HG03571 (cell line): ENCODE measurements around the gene GMDS.
A peak's percentile ranks its signal among the peaks of the same experiment; 100 is the strongest.
"Not testable (repeated sequence)": the region's sequence is repeated elsewhere in the genome, so short reads cannot be mapped to it uniquely, and the experiment has no call there.

Source experiments
- ATAC-seq: cut with Tn5 transposase; IDR thresholded peaks from one replicate; pipeline ENCODE4 v1.9.1; 2021; ENCODE audit not compliant: unreplicated experiment

GMDS gene

GRCh38 chr6:1870251-1870650, 375.2 kb downstream of the GMDS start:
- no peak for ATAC-seq

- no peak for ATAC-seq
Measured at GRCh38 chr6:1869769-1870168, 375.6 kb downstream of the GMDS start.

GRCh38 chr6:1869308-1869707, 376.1 kb downstream of the GMDS start:
- no peak for ATAC-seq

- ATAC-seq = peak; percentile 90
Measured at GRCh38 chr6:1868561-1869261, 376.7 kb downstream of the GMDS start.

- ATAC-seq = no peak
Measured at GRCh38 chr6:1867197-1867596, 378.2 kb downstream of the GMDS start.

- no peak for ATAC-seq
Measured at GRCh38 chr6:1865585-1865984, 379.8 kb downstream of the GMDS start.

- ATAC-seq = no peak
Measured at GRCh38 chr6:1864496-1864895, 380.9 kb downstream of the GMDS start.

- no peak for ATAC-seq
Measured at GRCh38 chr6:1862411-1862810, 383.0 kb downstream of the GMDS start.

GRCh38 chr6:1860756-1861348, 384.6 kb downstream of the GMDS start:
- ATAC-seq = no peak

- ATAC-seq = no peak
Measured at GRCh38 chr6:1858859-1859258, 386.5 kb downstream of the GMDS start.

GRCh38 chr6:1858196-1858595, 387.2 kb downstream of the GMDS start:
- no peak for ATAC-seq

GRCh38 chr6:1856381-1856780, 389.0 kb downstream of the GMDS start:
- peak; percentile 77 for ATAC-seq

GRCh38 chr6:1855890-1856289, 389.5 kb downstream of the GMDS start:
- ATAC-seq = no peak

GRCh38 chr6:1854296-1854695, 391.1 kb downstream of the GMDS start:
- ATAC-seq = no peak

- no peak for ATAC-seq
Measured at GRCh38 chr6:1853761-1854160, 391.6 kb downstream of the GMDS start.

GRCh38 chr6:1851681-1852456, 393.5 kb downstream of the GMDS start:
- no peak for ATAC-seq

- ATAC-seq = no peak
Measured at GRCh38 chr6:1850840-1851157, 394.6 kb downstream of the GMDS start.

- ATAC-seq = no peak
Measured at GRCh38 chr6:1850121-1850839, 395.1 kb downstream of the GMDS start.

- ATAC-seq = no peak
Measured at GRCh38 chr6:1849691-1850090, 395.7 kb downstream of the GMDS start.

GRCh38 chr6:1848752-1849151, 396.7 kb downstream of the GMDS start:
- no peak for ATAC-seq

GRCh38 chr6:1846611-1847010, 398.8 kb downstream of the GMDS start:
- no peak for ATAC-seq

GRCh38 chr6:1845543-1845942, 399.9 kb downstream of the GMDS start:
- ATAC-seq = not testable (repeated sequence)
